GM19467 (cell line): ENCODE results near the gene FKBP5.
"Not testable (repeated sequence)": the region's sequence is repeated elsewhere in the genome, so short reads cannot be mapped to it uniquely, and the experiment has no call there.

Experiments
- ATAC-seq: cut with Tn5 transposase; IDR thresholded peaks from one replicate; pipeline ENCODE4 v1.9.1; 2021; ENCODE audit warnings: mild to moderate bottlenecking, moderate library complexity; ENCODE audit not compliant: unreplicated experiment

FKBP5 gene

DNA sequence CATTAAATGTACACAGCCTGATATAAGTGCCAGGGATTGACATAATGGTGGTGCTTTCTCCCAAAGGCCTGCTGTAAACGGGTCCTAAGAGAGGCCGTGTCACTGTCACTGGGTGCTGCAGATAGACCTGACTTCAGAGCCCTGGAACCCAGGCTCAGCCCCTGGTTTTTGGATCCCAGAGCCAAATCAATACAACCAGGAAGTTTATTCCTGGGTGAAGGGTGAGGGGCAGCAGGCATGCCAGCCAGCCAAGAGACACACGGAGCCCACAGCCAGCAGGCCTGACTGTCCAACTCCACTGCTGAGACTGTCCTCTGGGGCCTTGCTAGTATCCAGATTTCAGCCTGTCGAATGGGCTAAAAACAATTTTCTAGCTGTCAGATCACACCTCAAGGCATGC lies 35.3 kb upstream of the FKBP5 start:
- ATAC-seq, result no peak

DNA sequence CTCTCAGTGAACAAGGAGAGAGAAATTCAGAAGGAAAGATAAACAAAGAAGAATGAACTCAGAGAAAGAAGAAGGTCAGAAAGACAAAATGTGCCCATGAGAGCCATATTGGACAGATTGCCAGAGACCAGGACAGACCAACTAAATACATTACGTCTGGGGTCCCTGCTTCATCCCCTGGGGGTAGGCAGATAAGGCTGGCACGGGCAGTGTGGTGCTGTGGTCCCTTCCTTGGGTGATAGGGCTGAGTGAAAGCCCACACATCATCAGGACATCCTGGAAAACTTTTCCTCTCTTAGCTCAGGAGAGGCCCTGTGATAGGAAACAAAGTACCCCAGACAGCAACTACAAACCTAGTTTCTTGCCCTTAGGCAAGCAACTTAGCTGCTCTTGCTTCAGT lies 34.9 kb upstream of the FKBP5 start:
- ATAC-seq, result no peak

DNA sequence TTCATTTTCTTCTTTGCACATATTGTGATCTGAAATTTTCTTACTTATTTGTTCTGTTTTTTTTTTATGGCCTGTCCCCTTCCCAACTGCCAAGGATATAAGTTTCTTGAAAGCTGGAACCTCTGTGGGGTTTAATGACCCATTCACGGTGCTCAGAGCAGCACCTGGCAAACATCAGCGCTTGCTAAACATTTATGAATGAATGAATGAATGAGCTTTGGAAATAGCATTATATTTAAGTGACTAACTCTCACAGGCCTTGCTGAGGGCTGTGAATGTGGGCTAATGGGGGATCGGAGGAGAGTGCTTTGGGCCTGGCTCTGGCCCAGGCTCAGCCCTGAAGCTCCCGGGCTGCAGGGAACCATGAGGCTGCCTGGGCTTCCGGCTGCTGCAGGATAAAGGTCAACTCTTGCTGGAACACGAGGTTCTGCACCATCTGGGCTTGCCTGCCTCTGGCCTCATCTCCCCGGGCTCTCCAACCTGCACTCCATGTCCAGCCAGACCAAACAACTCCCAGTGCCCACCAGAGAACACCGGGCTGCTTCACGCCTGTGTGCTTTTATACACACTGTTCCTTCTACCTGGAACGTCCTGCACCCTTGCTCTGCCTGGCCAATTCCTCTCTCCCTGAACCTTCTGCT lies 33.5 kb upstream of the FKBP5 start:
- no peak for ATAC-seq

DNA sequence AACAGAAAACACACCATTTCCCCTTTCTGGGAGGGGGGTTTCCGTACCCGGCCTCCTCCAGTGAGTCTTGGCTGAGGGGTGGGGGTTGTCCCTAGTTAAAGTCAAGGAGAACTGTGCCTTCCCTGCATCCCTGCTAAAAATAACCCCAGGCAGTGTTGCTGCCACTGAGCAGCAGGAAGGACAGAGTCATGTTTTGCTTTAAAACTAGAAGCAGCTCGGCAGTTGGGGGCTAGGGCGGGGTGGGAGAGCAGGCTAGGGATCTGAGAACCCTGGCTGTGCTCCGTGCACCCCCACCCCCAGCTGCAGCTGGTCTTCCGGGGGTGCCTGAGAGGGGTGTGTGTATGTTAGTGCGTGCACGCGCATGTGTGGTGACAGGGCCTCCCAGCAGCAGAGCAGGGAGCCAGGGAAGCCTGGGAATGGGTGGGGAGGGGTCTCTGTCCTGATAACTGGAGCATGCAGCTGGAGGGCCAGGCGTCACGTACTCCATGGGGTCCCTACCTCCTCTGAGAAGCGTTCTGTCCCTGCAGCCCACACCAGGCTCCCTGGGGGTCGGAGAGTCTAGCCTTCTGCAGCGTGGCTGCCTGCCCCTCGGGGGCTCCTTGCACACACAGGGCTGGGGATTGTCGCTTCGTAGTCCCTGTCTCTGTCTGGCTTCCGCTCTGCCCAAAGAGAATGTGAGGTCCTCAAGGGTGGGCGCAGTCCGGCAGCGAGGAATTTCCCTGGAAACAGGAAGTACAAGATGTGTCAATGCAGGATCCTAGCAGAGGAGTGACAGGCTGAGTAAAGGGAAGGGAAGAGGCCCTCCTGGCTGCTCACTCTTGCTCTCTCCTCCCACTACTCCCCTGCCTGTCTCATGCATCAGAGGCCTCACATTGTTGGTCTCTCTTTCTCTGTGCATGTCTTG lies 31.4 kb upstream of the FKBP5 start:
- ATAC-seq, result peak; percentile 48

DNA sequence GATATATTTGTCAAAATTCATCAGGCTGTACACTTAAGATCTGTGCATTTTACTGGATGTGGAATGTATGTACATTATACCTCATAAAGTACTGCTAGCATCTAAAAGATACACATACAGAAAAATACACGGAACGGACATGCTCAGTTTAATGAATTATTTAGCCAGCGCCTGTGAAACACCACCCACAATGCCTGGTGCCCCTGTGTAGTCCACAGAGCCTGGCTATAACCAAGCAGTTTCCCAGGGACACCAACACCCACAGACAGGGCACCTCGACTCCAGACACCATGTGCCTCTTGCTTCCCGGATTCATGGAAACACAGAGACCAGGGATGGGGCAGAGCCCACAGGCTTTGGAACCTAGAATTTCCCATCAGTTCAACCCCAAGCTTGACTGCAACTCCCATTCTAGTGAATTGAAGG lies 30.7 kb upstream of the FKBP5 start:
- peak; percentile 22 for ATAC-seq

DNA sequence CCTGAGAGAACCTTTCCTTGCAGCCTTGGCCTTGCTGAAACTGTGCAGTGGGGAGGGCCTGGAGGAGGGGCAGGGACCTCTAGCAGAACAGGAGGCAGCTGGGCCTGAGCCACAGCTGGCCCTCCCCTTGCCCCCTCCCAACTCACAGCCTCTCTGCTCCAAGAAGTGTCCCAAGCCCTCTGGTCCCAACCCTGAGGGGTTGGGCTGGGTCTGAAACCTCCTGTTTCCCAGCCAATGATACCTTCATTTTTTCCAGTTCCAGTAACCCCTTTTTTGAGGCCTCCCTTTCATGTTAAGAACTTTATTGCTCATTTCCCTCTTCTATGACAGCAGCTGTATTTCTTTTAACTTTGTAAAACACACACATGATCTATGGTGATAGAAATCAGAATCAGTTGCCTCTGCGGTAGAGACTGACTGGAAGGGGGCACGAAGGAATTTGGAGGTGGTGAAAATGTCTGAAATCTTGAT lies 30.2 kb upstream of the FKBP5 start:
- ATAC-seq, result no peak

DNA sequence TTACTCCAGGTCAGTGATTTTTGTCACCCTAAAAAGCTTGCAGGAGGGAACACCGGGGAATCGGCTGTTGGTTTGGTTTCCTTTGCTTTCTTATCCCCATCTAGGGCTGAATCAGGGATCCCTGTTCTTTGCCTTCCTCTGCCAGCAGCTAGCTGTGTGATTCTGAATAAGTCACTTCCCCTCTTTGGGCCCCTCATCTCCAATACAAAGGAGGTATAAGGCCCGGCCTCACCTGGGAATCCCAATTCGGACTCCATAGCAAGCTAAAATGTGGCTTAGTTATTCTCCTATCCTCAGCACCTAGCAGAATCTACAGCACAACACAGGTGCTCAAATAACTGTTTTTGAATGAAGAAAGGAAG lies 29.6 kb upstream of the FKBP5 start:
- ATAC-seq, result no peak

DNA sequence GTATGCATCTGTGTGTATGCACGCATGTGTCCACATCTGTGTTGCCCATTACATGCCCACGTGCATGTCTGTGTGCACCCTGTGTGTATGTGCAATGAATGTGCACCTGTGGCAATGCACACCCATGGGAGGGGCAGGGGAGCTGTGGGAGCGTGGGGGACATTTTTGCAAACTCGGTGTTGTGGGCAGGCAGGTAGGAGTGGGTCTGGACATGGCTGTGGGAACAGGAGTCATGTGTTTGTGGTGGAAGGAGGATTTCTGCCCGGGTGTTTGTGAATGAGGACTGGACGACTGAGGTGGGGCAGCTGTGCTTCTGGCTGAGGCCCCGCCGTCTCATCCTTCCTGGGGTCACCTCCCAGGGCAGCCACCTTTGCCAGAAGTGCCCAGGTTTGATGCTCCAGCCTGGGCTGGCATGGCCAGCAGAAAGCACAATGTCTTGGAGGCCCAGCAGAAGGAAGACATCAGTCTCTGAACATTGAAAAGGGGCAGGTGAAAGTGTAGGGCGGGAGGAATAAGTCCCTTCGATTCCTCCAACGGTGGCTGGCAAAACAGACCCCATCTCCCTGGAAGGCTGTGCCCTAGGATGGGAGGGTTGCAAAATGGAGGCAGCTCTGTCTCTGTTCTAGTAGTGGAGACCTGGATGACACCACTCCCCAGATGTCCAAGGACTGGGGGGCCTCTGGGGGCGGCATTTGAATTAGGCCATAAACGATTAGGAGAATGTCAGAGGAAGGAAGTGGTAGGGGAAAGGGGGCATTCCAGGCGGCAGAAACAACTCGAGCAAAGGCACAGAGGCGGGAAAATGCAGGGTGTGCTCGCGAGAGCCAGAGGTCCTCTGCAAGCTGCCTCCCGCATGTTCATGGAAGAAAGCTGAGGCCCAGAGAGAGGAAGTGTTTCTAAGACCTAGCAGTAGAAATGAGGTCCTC lies 29.0 kb upstream of the FKBP5 start:
- ATAC-seq, result no peak

DNA sequence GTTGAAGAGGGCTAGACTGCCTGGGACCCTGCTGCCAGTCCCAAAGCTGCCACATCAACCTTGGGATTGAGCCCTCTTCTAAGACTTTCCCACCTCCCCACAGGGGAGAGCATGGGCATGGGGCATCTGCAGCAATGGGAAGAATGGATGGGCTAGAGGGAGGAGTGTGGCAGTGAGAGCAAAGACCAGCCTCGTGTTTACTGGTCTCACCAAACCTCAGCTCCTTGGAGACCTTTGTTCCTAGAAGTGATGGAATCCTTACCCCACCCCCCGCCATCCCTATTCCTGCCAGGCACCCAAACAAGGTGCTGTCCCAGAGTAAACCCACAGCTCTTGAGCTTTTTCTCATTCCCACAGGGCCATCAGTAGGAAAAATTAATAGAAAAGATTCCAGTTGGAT lies 28.1 kb upstream of the FKBP5 start:
- no peak for ATAC-seq

DNA sequence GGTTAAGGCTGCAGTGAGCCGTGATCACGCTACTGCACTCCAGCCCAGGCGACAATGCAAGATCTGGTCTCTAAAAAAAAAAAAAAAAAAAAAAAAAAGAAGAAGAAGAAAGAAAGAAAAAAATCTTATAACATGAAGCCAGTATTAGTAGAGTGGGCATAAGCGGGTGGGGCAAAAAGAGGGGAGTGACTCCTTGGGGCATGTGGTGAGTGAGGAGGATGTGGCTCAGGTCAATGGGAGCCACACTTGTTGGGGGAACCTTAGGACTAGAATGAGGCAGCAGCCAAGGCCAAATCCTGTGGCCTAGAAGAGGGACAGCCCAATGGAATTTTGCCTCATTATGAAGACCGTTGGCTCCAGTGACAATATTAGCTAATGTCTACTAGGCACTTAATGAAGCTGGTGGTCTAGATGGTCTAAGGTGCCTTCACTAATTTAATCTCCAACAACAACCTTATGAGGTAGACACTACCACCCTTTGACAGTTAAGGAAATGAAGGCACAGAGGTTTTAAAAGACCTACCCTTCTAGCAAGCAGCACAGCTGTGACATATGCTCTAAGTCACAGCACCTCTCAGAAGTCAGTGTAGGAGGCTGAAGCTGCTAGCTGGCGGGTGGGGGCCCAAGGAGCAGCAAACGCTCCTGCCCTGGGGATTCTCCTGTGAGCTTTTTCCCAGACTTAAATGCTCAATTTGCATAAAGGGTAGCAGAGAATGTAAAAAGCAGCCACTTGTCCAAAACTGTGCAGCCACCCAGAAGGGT lies 24.5 kb upstream of the FKBP5 start:
- ATAC-seq, result no peak

DNA sequence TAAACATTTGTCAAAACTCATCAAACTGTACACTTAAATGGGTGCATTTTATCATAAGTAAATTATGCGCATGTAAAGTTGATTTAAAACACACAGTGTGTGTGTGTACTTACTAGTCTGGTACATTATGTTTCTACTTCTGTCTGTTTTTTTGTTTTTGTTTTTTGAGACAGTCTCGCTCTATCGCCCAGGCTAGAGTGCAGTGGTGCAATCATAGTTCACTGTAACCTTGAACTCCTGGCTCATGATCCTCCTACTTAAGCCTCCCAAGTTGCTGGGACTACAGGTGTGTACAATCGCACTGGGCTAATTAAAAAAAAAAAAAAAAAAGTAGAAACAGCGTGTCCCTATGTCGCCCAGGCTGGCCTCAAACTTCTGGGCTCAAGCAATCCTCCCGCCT lies 23.0 kb upstream of the FKBP5 start:
- ATAC-seq, result no peak

DNA sequence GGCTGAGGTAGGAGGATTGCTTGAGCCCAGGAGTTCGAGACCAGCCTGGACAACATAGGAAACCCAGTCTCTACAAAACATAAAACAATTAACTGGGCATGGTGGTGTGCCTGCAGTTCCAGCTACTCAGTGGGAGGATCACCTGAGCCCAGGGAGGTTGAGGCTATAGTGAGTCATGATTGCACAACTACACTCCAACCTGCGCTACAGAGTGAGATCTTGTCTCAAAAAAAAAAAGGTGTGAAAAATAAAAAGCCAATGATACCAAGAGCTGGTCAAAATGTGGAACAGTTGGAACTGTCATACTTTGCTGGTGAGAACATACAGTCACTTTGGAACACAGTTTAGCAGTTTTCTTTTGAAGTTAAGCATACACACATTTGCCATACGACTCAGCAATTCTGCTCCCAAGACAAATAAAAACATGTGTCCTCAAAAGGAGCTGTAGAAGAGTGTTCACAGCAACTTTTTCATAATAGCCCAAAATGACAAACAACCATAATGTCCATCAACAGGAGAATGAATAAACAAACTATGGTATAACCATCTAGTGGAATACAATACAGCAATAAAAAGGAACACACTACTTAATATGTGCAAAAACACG lies 21.6 kb upstream of the FKBP5 start:
- no peak for ATAC-seq

DNA sequence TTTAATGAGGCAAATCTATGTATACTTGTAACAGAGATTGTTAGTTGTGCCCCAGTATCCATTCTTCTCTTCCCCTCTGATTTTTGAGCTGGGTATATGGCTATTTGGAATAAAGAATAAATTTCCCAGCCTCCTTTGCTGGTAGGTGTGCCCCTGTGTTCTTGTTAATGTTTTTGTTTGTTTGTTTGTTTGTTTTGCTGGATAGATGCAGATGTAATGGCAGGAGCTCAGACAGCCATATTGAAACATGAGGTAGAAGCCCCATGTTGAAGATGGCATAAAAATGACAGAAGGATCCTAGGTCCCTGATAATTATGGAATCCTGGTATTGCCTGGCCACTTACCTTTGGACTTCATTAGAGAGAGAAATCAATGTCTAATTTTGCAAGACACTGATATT lies 19.9 kb upstream of the FKBP5 start:
- no peak for ATAC-seq

DNA sequence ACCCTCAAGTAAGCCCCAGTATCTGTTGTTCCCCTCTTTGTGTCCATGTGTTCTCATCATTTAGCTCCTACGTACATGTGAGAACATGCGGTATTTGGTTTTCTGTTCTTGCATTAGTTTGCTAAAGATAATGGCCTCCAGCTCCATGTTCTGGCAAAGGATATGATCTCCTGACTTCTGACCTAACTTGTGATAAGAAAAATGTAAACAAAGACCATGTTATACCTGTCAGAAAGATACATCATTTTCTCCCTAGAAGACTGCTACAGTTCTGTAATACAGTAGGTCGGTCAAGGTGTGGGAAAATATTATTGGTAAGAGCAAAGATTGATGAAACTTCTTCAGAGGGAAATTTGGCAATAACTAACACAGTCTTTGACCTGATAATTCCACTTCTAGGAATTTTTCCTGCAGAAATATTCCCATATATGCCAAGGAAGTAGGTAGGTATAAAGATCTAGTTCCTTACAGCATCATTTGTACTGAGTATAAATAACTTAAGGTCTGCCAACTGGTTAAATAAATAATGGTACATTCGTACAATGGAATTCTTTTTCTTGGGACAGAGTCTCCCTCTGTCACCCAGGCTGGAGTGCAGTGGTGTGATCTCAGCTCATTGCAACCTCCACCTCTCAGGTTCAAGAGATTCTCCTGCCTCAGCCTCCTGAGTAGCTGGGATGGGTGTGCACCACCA lies 19.1 kb upstream of the FKBP5 start:
- no peak for ATAC-seq

DNA sequence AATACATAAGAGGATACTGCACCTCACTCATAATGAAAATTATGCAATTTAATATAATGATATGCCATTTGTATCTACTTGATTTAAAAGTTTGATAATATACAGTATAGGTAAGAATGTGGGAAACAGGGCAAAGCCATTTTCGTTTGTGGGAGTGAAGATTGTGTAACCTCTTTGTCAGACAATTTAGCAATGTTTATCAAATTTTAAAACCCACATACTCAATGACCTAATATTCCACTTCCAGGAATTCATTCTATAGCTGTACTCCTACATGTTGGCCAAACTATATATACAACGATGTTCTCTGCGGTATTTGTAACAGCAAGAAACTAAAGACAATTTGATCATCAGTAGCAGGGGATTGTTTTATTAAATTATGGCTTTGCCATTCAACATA lies 17.8 kb upstream of the FKBP5 start:
- no peak for ATAC-seq

DNA sequence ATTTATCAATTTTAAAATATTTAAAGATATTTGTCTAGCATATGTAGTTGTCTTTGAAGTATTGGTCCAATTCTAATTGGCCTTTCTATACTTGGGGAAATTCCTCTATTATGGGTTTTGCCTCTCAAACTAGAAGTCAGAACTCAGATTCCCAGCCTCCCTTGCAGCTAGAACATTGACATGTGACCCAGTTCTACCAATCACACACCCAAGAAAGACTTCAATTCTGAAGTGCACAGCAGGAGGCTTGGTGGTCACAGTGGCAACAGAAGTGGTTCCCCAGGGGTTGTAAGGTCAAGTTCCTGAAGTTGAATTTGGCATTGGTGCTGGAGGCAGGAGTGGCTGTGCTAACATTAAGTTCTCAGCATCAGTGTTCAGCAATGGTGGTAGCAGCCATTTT lies 14.8 kb upstream of the FKBP5 start:
- no peak for ATAC-seq

DNA sequence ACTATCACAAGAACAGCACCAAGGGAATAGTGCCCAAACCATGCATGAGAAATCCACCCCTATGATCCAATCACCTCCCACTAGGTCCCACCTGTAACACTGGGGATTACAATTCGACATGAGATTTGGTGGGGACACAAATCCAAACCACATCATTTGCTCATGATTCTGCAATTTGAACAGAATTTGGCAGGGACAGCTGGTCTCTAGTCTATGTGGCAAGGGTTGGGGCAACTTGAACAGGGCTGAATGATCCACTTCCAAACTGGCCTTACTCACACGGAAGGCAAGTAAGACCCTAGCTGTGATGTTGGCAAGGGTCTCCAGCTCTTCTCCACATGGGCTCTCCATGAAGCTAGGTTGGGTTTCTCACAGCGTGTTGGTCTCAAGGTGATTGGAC lies 10.1 kb upstream of the FKBP5 start:
- ATAC-seq, result no peak

DNA sequence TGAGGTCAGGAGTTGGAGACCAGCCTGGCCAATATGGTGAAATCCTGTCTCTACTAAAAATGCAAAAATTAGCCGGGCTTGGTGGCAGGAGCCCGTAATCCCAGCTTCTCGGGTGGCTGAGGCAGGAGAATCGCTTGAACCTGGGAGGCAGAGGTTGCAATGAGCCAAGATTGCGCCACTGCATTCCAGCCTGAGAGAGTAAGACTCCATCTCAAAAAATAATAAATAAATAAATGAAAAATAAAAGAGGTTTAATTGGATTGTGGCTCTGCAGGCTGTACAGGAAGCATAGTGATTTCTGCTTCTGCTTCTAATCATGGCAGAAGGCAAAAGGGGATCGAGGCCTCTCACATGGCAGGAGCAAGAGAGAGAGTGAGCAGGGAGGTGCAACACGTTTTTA lies 9.7 kb upstream of the FKBP5 start:
- ATAC-seq, result not testable (repeated sequence)

DNA sequence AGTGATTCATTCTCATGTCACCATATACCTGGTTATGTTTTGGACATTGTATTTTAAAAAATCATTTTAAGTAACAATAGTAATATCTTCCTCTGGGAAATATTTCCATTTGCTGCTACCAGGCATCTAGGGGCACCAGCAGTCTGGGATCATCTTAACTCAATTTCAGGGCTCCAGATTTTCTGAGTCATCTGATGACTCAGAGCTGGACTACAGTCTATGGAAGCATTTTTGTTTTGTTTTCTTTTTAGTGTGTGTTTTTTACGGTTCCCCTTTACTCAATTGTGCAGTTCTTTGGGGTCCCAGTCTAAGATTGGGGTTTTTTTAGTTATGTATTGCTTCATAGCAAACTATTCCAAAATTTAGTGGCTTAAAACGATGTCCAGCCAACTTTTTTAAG lies 5.7 kb upstream of the FKBP5 start:
- no peak for ATAC-seq
